Right lobe of liver (tissue), 4 donors: ENCODE results near the gene PSMD10.

Source experiments
- CTCF ChIP-seq, 4 donors: fragments of 200-600 bp in 3 of 4; fragments of 450-650 bp in 1 of 4; IDR thresholded peaks; one replicate each; pipeline versions ENCODE4 v1.5.1 to v1.8.0; 2016 to 2022; ENCODE audit warnings: antibody characterized with exemption in 4 of 4, mild to moderate bottlenecking in 2 of 4
- POLR2A ChIP-seq: fragments of 450-650 bp; IDR thresholded peaks from one replicate; pipeline ENCODE4 v1.6.1; 2017; ENCODE audit warnings: antibody characterized with exemption, mild to moderate bottlenecking
- donor health status: DM: no; HTN: no; CAD: no.
- donor health status: DM: no; HTN: no; CAD: no.
- donor health status: DM: no; HTN: yes; CAD: no.

GRCh38 chrX:108126661-108127060, 35.3 kb upstream of the PSMD10 start:
- TF ChIP-seq CTCF (IDR thresholded peaks at IDR 0.05) (no peak), POLR2A (no peak)
